Liver (tissue), 3 donors: ENCODE data around the gene LRIG1.

Experiments used
- EGR1 ChIP-seq, 2 donors: IDR thresholded peaks; 2 replicates each; pipeline ENCODE4 v1.6.1; 2016 to 2018; ENCODE audit warnings: antibody characterized with exemption in 2 of 2, low read depth in 2 of 2
- FOXA1 ChIP-seq: IDR thresholded peaks from 2 replicates; pipeline ENCODE4 v1.6.1; 2016; ENCODE audit warnings: antibody characterized with exemption
- HNF4A ChIP-seq, 2 donors: conservative IDR thresholded peaks; 2 replicates each; pipeline ENCODE4 v1.6.1; 2016; ENCODE audit warnings: antibody characterized with exemption in 2 of 2, mild to moderate bottlenecking in 2 of 2
- NR2F2 ChIP-seq: IDR thresholded peaks from 2 replicates; pipeline ENCODE4 v1.6.1; 2016; ENCODE audit warnings: antibody characterized with exemption
- RAD21 ChIP-seq, 2 donors: IDR thresholded peaks; 2 replicates each; pipeline ENCODE4 v1.6.1; 2016; ENCODE audit warnings: antibody characterized with exemption in 2 of 2, mild to moderate bottlenecking in 2 of 2
- REST ChIP-seq: IDR thresholded peaks from 2 replicates; pipeline ENCODE4 v1.6.1; 2016; ENCODE audit warnings: antibody characterized with exemption, mild to moderate bottlenecking
- RXRA ChIP-seq, 2 donors: IDR thresholded peaks; 2 replicates each; pipeline ENCODE4 v1.6.1; 2017 to 2018; ENCODE audit warnings: antibody characterized with exemption in 2 of 2, mild to moderate bottlenecking in 1 of 2
- SP1 ChIP-seq: IDR thresholded peaks from 2 replicates; pipeline ENCODE4 v1.6.1; 2018; ENCODE audit warnings: antibody characterized with exemption, mild to moderate bottlenecking
- TAF1 ChIP-seq: conservative IDR thresholded peaks from 2 replicates; pipeline ENCODE4 v1.6.1; 2016; ENCODE audit warnings: antibody characterized with exemption, mild to moderate bottlenecking
- TF ChIP-seq, protein P1 (sequence below): fragments of 150-350 bp; IDR thresholded peaks from 2 replicates; pipeline ENCODE4 v1.5.1; 2017; ENCODE audit warnings: improper control_type of control experiment, low read depth, low read length; ENCODE audit not compliant: missing input control
- TF ChIP-seq, protein P2 (sequence below): IDR thresholded peaks from 2 replicates; pipeline ENCODE4 v1.6.1; 2016; ENCODE audit warnings: antibody characterized with exemption
- TF ChIP-seq, protein P3 (sequence below): IDR thresholded peaks from 2 replicates; pipeline ENCODE4 v1.6.1; 2016; ENCODE audit warnings: antibody characterized with exemption
- donor health status: healthy.
- donor health status: healthy.

DNA sequence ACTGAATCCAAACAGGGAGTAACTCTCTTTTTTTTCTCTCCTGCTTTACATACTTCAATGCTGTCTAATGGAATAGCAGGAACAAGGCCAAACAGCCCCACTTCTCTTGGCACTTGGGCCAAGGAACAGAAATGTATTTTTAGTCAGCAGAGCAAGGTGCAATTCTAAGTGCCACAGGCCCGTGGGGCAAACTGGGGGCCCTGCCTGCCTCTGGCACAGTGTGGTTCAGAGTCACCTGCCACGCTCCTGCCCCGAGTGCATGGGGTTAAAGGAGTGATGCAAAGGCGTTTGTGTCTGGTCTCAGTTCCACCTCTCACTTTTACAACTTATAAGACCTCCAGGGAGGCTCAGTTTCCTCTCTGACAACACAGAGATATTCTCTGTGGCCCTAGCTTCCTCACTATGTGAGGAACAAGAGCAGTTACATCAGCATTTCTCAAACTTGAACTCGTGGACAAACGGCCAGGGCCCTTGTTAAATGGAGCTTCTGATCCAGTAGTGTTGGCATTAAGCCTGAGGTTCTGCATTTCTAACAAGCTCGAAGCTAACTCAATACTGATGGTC lies 51.3 kb downstream of the LRIG1 start:
- TF ChIP-seq HNF4A (conservative IDR thresholded peaks at IDR 0.05) (no peak), NR2F2 (no peak), TAF1 (no peak), RAD21 (IDR thresholded peaks at IDR 0.05) (no peak), EGR1 (IDR thresholded peaks at IDR 0.05; ENCODE audit: low read depth in 2 of 2) (no peak), RXRA (IDR thresholded peaks at IDR 0.05) (no peak), FOXA1 (no peak), SP1 (no peak), REST (no peak)
- TF ChIP-seq, protein P1, sequence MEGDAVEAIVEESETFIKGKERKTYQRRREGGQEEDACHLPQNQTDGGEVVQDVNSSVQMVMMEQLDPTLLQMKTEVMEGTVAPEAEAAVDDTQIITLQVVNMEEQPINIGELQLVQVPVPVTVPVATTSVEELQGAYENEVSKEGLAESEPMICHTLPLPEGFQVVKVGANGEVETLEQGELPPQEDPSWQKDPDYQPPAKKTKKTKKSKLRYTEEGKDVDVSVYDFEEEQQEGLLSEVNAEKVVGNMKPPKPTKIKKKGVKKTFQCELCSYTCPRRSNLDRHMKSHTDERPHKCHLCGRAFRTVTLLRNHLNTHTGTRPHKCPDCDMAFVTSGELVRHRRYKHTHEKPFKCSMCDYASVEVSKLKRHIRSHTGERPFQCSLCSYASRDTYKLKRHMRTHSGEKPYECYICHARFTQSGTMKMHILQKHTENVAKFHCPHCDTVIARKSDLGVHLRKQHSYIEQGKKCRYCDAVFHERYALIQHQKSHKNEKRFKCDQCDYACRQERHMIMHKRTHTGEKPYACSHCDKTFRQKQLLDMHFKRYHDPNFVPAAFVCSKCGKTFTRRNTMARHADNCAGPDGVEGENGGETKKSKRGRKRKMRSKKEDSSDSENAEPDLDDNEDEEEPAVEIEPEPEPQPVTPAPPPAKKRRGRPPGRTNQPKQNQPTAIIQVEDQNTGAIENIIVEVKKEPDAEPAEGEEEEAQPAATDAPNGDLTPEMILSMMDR: no peak
- TF ChIP-seq, protein P2, sequence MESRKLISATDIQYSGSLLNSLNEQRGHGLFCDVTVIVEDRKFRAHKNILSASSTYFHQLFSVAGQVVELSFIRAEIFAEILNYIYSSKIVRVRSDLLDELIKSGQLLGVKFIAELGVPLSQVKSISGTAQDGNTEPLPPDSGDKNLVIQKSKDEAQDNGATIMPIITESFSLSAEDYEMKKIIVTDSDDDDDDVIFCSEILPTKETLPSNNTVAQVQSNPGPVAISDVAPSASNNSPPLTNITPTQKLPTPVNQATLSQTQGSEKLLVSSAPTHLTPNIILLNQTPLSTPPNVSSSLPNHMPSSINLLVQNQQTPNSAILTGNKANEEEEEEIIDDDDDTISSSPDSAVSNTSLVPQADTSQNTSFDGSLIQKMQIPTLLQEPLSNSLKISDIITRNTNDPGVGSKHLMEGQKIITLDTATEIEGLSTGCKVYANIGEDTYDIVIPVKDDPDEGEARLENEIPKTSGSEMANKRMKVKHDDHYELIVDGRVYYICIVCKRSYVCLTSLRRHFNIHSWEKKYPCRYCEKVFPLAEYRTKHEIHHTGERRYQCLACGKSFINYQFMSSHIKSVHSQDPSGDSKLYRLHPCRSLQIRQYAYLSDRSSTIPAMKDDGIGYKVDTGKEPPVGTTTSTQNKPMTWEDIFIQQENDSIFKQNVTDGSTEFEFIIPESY: no peak
- TF ChIP-seq, protein P3, sequence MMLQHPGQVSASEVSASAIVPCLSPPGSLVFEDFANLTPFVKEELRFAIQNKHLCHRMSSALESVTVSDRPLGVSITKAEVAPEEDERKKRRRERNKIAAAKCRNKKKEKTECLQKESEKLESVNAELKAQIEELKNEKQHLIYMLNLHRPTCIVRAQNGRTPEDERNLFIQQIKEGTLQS: no peak
